OCI-LY3 (cell line): ENCODE data around the gene RAB13.
A peak's percentile ranks its signal among the peaks of the same experiment; 100 is the strongest.

ENCODE experiments used
- H2AFZ ChIP-seq: fragments of 200-600, 300-600 bp; shearing (Covaris generic); 2 replicates; pipeline ENCODE4 v1.6.0; 2014; ENCODE audit warnings: antibody characterized with exemption, low read depth, low read length
- H3K27ac ChIP-seq: fragments of 200-600, 300-600 bp; sonication (generic); 2 replicates; pipeline ENCODE4 v1.5.1; 2014; ENCODE audit warnings: mild to moderate bottlenecking, low read length, moderate library complexity, mixed read lengths
- H3K27me3 ChIP-seq: fragments of 200-600, 300-600 bp; sonication (generic); 2 replicates; pipeline ENCODE4 v1.6.1; 2014; ENCODE audit warnings: low read depth, low read length, mixed read lengths
- H3K36me3 ChIP-seq: fragments of 200-600, 300-600 bp; sonication (generic); replicated peaks from 2 replicates; pipeline ENCODE3; 2014; ENCODE audit warnings: low read depth, low read length, mixed read lengths
- H3K4me1 ChIP-seq: fragments of 300-600, 200-600 bp; sonication (generic); 2 replicates; pipeline ENCODE4 v1.6.1; 2014; ENCODE audit warnings: low read length, mixed read lengths
- H3K4me2 ChIP-seq: fragments of 200-600, 300-600 bp; sonication (generic); 2 replicates; pipeline ENCODE4 v1.6.1; 2014; ENCODE audit warnings: low read length, mixed read lengths
- H3K4me3 ChIP-seq: fragments of 300-600, 200-600 bp; sonication (generic); 2 replicates; pipeline ENCODE4 v1.5.1; 2014; ENCODE audit warnings: antibody characterized with exemption, mild to moderate bottlenecking, low read length, moderate library complexity
- H3K79me2 ChIP-seq: fragments of 300-600, 200-600 bp; shearing (Covaris generic); 2 replicates; pipeline ENCODE4 v1.6.1; 2014; ENCODE audit warnings: mild to moderate bottlenecking, low read length, mixed read lengths
- H3K9ac ChIP-seq: fragments of 300-600, 200-600 bp; shearing (Covaris generic); 2 replicates; pipeline ENCODE4 v1.6.0; 2014; ENCODE audit warnings: mild to moderate bottlenecking, low read length, moderate library complexity
- H3K9me3 ChIP-seq: fragments of 200-600, 300-600 bp; shearing (Covaris generic); 2 replicates; pipeline ENCODE4 v1.6.1; 2014; ENCODE audit warnings: low read length, mixed read lengths; ENCODE audit not compliant: insufficient read depth
- H4K20me1 ChIP-seq: fragments of 200-600, 300-600 bp; sonication (generic); 2 replicates; pipeline ENCODE4 v1.6.1; 2016; ENCODE audit warnings: low read length, mixed read lengths; ENCODE audit not compliant: insufficient read depth
- EZH2phosphoT487 ChIP-seq: fragments of 200-600 bp; shearing (Covaris generic); IDR thresholded peaks from 2 replicates; pipeline ENCODE4 v1.6.1; 2018; ENCODE audit warnings: antibody characterized with exemption, mixed run types, low read depth
- TF ChIP-seq, protein P1 (sequence below): fragments of 200-600, 300-600 bp; sonication (generic); IDR thresholded peaks from 2 replicates; pipeline ENCODE4 v1.5.1; 2014; ENCODE audit warnings: antibody characterized with exemption, low read length, low read depth

Gene RAB13

DNA sequence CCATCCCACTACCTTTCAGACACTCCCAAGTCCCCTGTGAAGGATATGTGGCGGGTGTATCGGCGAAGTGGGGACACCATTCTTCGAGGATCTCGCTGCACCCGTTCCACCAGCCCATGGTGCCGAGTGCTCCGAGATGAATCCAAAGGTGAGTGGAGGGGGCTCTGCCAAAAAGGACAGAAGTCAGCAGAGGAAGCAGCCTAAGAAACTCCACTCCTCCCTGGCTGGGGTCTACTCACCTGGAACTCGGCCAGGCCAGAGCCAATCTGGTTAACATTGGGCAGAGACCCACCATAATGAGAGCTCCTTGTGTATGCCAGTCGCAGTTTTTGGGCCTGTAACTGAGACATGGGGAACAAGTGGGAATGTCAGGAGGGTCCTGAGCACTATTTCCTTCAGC lies 31.3 kb downstream of the RAB13 start:
- H3K9me3 ChIP-seq = no peaks in the 10 kb centered on the region
- H3K4me3 ChIP-seq = no peak overlapping the region
- H3K4me1 ChIP-seq = peaks cover 38% of the 10 kb centered on the region
- H2AFZ ChIP-seq = no peak overlapping the region
- peaks cover 45% of the 10 kb centered on the region for H4K20me1 ChIP-seq
- peaks cover 68% of the 10 kb centered on the region for H3K36me3 ChIP-seq
- H3K27me3 ChIP-seq = no peaks in the 10 kb centered on the region
- no peak overlapping the region for H3K27ac ChIP-seq
- TF ChIP-seq, protein P1, sequence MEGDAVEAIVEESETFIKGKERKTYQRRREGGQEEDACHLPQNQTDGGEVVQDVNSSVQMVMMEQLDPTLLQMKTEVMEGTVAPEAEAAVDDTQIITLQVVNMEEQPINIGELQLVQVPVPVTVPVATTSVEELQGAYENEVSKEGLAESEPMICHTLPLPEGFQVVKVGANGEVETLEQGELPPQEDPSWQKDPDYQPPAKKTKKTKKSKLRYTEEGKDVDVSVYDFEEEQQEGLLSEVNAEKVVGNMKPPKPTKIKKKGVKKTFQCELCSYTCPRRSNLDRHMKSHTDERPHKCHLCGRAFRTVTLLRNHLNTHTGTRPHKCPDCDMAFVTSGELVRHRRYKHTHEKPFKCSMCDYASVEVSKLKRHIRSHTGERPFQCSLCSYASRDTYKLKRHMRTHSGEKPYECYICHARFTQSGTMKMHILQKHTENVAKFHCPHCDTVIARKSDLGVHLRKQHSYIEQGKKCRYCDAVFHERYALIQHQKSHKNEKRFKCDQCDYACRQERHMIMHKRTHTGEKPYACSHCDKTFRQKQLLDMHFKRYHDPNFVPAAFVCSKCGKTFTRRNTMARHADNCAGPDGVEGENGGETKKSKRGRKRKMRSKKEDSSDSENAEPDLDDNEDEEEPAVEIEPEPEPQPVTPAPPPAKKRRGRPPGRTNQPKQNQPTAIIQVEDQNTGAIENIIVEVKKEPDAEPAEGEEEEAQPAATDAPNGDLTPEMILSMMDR = no peak
- TF ChIP-seq EZH2phosphoT487 = no peak
- H3K79me2 ChIP-seq = peaks cover 79% of the 10 kb centered on the region
- no peak overlapping the region for H3K9ac ChIP-seq
- H3K4me2 ChIP-seq = no peak overlapping the region

DNA sequence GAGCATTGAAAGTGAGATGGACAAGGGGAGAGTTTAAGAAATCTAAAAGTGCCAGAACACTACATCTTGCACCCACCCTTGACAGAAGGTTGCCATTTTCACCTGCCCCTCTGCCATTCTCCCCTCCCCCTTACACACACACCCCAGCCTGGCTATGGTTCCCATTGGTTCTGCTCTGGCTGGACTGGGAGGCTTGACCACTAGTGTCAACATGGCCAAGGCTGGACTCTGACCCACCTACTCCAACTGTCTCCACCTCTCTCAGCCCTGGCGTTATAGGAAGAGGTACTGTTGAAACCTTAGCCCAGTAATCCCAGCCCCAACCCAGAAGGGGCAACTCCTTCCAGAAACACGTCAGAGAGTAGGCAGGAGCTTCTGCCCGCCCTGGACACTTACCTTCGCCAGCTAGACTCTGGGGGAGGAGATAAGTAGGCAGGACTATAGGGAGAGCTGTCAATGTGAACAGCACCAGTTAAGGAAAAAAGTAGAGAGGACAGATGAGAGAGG lies 32.2 kb downstream of the RAB13 start:
- H2AFZ ChIP-seq = no peak overlapping the region
- peaks cover 71% of the 10 kb centered on the region for H3K36me3 ChIP-seq
- H3K4me2 ChIP-seq = no peak overlapping the region
- TF ChIP-seq, protein P1 = no peak
- no peak for TF ChIP-seq EZH2phosphoT487
- no peak overlapping the region for H3K9ac ChIP-seq
- peaks cover 40% of the 10 kb centered on the region for H3K4me1 ChIP-seq
- H3K27me3 ChIP-seq = no peaks in the 10 kb centered on the region
- H3K9me3 ChIP-seq = no peaks in the 10 kb centered on the region
- peaks cover 86% of the 10 kb centered on the region for H3K79me2 ChIP-seq
- H4K20me1 ChIP-seq = peaks cover 45% of the 10 kb centered on the region
- H3K4me3 ChIP-seq = no peak overlapping the region
- H3K27ac ChIP-seq = no peak overlapping the region

DNA sequence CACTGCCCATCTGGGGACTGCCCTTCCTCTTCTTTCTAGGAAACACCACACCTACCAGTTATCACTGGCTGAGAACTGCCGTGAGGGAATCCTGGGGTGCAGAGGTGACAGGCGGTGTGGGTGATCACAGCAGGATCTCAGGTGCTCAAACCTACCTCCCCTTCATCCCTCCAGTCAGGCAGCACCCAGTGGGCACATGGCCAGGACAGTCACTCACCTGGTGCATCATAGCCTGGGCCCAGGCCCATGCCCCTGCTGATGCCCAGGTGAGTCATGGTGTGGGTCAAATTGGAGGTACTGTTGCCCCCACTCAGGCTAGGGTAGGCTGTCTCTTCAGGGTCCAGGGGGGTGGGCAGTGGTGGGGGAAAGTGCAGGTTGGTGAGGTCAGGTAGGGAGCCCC lies 34.3 kb downstream of the RAB13 start:
- Histone ChIP-seq H3K4me1 (peaks cover 59% of the 10 kb centered on the region), H2AFZ (no peak overlapping the region), H3K4me2 (no peak overlapping the region), H4K20me1 (peaks cover 44% of the 10 kb centered on the region), H3K9me3 (no peaks in the 10 kb centered on the region), H3K27me3 (no peaks in the 10 kb centered on the region), H3K27ac (no peak overlapping the region), H3K36me3 (peaks cover 79% of the 10 kb centered on the region), H3K9ac (no peak overlapping the region), H3K79me2 (peaks cover 75% of the 10 kb centered on the region), H3K4me3 (no peak overlapping the region)
- TF ChIP-seq EZH2phosphoT487 = no peak
- TF ChIP-seq, protein P1 = no peak

DNA sequence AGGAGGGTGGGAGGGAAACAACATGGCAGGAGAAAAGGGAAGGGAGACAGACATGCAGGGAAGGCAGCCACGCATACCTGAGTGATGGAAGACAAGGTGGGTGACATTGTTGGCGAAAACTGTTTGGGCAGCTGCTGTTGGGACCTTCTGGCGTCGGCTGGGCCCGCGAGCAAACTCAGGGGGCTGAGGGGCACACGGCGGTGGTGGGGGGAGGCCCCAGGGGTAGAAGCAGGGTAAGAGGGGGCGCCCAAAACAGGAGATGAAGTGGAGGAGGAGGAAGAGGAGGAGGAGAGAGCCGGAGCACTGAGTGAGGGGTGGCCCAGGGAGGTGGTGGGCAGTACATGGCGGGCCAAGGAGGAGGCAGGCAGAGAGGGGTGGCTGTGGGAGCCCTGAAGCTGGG lies 35.0 kb downstream of the RAB13 start:
- H3K9ac ChIP-seq = no peak overlapping the region
- 0 out of 2 replicates have a peak overlapping the region, but pooled peaks have one; percentile 0 for H3K27ac ChIP-seq

More for the DNA sequence above, 35.0 kb downstream of the RAB13 start:
- H3K36me3 ChIP-seq = peaks cover 74% of the 10 kb centered on the region
- no peak overlapping the region for H2AFZ ChIP-seq
- peaks cover 68% of the 10 kb centered on the region for H3K79me2 ChIP-seq
- peaks cover 55% of the 10 kb centered on the region for H3K4me1 ChIP-seq
- H3K9me3 ChIP-seq = no peaks in the 10 kb centered on the region
- TF ChIP-seq, protein P1 = no peak
- no peak for TF ChIP-seq EZH2phosphoT487
- no peaks in the 10 kb centered on the region for H3K27me3 ChIP-seq
- H4K20me1 ChIP-seq = peaks cover 38% of the 10 kb centered on the region
- no peak overlapping the region for H3K4me2 ChIP-seq
- H3K4me3 ChIP-seq = no peak overlapping the region
